Measurements from ENCODE around the gene AGMAT. TPM values are rescaled to one million over a fixed set of nuclear protein-coding genes. Genes with fewer than 3 reads are reported as not detected.

Gene AGMAT
- total and polyA plus RNA-seq, 2 donors (not counting 1 experiment from before 2014, with no cell fraction given), result 0.52 to 1.2 TPM

GRCh38 chr1:15617173-15618076 is 32.6 kb upstream of the AGMAT start, which contains the start of gene DDI2:
DDI2 (plus strand) TSS chr1:15617458; CDS start chr1:15617671, 213 bp downstream.
- DNase-seq (ENCODE audit: low read depth in 2 of 2), result peak; percentile 97
- peaks cover 18% of the 10 kb centered on the region for H3K4me1 ChIP-seq (ENCODE audit: control insufficient read depth, extremely low read depth, insufficient read depth, low read length)
- H4K20me1 ChIP-seq (ENCODE audit: control insufficient read depth, extremely low read depth, insufficient read depth, low read length), result no peaks in the 10 kb centered on the region
- H2AFZ ChIP-seq (ENCODE audit: low read length), result peak within 1 kb of the TSS; percentile 15
- H3K9me3 ChIP-seq (ENCODE audit: control insufficient read depth, insufficient read depth, low read depth, low read length), result no peaks in the 10 kb centered on the region
- peak within 1 kb of the TSS; percentile 70 to 94 (median 87) for H3K4me3 ChIP-seq (replicated peaks in 1 of 4; ENCODE audit: control extremely low read depth in 1 of 4, insufficient read depth in 1 of 4, low read depth in 3 of 4, low read length in 4 of 4)
- peak within 1 kb of the TSS; percentile 88 for H3K4me2 ChIP-seq (ENCODE audit: extremely low read depth, insufficient read depth, low read length)
- peaks cover 39% of the 10 kb centered on the region for H3K79me2 ChIP-seq (ENCODE audit: control insufficient read depth, insufficient read depth, low read length)
- no peaks in the 10 kb centered on the region for H3K36me3 ChIP-seq (ENCODE audit: control insufficient read depth, insufficient read depth, low read length)
- no peaks in the 10 kb centered on the region for H3K27me3 ChIP-seq (ENCODE audit: control insufficient read depth, insufficient read depth, low read length)
- TF ChIP-seq CTCF (conservative IDR thresholded peaks at IDR 0.05 in 1 of 2, IDR thresholded peaks at IDR 0.05 in 1 of 2; ENCODE audit: low read depth in 1 of 2, low read length in 2 of 2), result no peak
- no peak for TF ChIP-seq EZH2 (IDR thresholded peaks at IDR 0.05; ENCODE audit: low read length, missing control alignments)
- H3K9ac ChIP-seq (ENCODE audit: insufficient read depth, low read length), result peak within 1 kb of the TSS; percentile 81
- H3K27ac ChIP-seq (ENCODE audit: insufficient read depth, low read length), result peak within 1 kb of the TSS; percentile 87

GRCh38 chr1:15616373-15617172 is 31.7 kb upstream of the AGMAT start:
- Histone ChIP-seq H2AFZ (ENCODE audit: low read length) (peak overlapping the region; percentile 2), H3K9me3 (ENCODE audit: control insufficient read depth, insufficient read depth, low read depth, low read length) (no peaks in the 10 kb centered on the region), H3K4me3 (replicated peaks in 1 of 4; ENCODE audit: control extremely low read depth in 1 of 4, insufficient read depth in 1 of 4, low read depth in 3 of 4, low read length in 4 of 4) (peak overlapping the region; percentile 25 to 83 (median 52)), H3K36me3 (ENCODE audit: control insufficient read depth, insufficient read depth, low read length) (no peaks in the 10 kb centered on the region), H3K4me1 (ENCODE audit: control insufficient read depth, extremely low read depth, insufficient read depth, low read length) (peaks cover 17% of the 10 kb centered on the region), H3K79me2 (ENCODE audit: control insufficient read depth, insufficient read depth, low read length) (peaks cover 30% of the 10 kb centered on the region), H3K4me2 (ENCODE audit: extremely low read depth, insufficient read depth, low read length) (peak overlapping the region; percentile 88), H3K27ac (ENCODE audit: insufficient read depth, low read length) (peak overlapping the region; percentile 37), H3K9ac (ENCODE audit: insufficient read depth, low read length) (no peak overlapping the region), H4K20me1 (ENCODE audit: control insufficient read depth, extremely low read depth, insufficient read depth, low read length) (no peaks in the 10 kb centered on the region), H3K27me3 (ENCODE audit: control insufficient read depth, insufficient read depth, low read length) (no peaks in the 10 kb centered on the region)
- peak in 1 of 2 donors; percentile 66 for DNase-seq (ENCODE audit: low read depth in 2 of 2)
- no peak for TF ChIP-seq CTCF (conservative IDR thresholded peaks at IDR 0.05 in 1 of 2, IDR thresholded peaks at IDR 0.05 in 1 of 2; ENCODE audit: low read depth in 1 of 2, low read length in 2 of 2)

- Histone ChIP-seq H3K9me3 (ENCODE audit: control insufficient read depth, insufficient read depth, low read depth, low read length) (no peaks in the 10 kb centered on the region), H4K20me1 (ENCODE audit: control insufficient read depth, extremely low read depth, insufficient read depth, low read length) (no peaks in the 10 kb centered on the region), H3K79me2 (ENCODE audit: control insufficient read depth, insufficient read depth, low read length) (no peaks in the 10 kb centered on the region), H3K27ac (ENCODE audit: insufficient read depth, low read length) (no peak overlapping the region), H3K4me1 (ENCODE audit: control insufficient read depth, extremely low read depth, insufficient read depth, low read length) (no peaks in the 10 kb centered on the region), H3K4me3 (replicated peaks in 1 of 4; ENCODE audit: control extremely low read depth in 1 of 4, insufficient read depth in 1 of 4, low read depth in 3 of 4, low read length in 4 of 4) (no peak overlapping the region), H3K9ac (ENCODE audit: insufficient read depth, low read length) (no peak overlapping the region), H3K4me2 (ENCODE audit: extremely low read depth, insufficient read depth, low read length) (no peak overlapping the region), H3K36me3 (ENCODE audit: control insufficient read depth, insufficient read depth, low read length) (no peaks in the 10 kb centered on the region), H2AFZ (ENCODE audit: low read length) (no peak overlapping the region), H3K27me3 (ENCODE audit: control insufficient read depth, insufficient read depth, low read length) (no peaks in the 10 kb centered on the region)
- DNase-seq (ENCODE audit: low read depth in 2 of 2), result no peak
- TF ChIP-seq EZH2 (IDR thresholded peaks at IDR 0.05; ENCODE audit: low read length, missing control alignments) (no peak), CTCF (conservative IDR thresholded peaks at IDR 0.05 in 1 of 2, IDR thresholded peaks at IDR 0.05 in 1 of 2; ENCODE audit: low read depth in 1 of 2, low read length in 2 of 2) (no peak)
These were observed 25.3 kb upstream of the AGMAT start for GRCh38 chr1:15610167-15610566.
